Measurements from ENCODE around the gene HDAC4.

DNA sequence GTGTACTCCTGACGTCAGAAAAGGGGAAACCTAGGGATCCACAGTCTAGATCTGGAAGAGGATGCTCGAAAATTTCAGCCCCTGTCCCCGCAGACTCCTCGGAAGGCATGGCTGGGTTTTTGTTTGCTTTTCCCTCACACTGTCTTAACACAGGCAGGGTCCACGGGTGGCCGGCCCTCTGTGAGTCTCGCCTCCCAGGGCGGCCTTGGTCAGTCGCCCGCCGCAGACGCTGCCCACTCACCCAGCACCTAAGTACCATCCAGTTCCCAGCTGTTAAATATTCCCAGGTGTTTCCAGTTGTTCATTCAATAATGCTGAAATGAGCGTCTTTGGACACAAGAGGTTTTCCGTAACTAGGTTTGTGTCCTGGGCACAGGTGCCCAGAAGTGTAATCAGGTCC lies 359.8 kb downstream of the HDAC4 start:
- TF ChIP-seq POLR2A (IDR thresholded peaks at IDR 0.05) = no peak
- TF ChIP-seq, protein P1, sequence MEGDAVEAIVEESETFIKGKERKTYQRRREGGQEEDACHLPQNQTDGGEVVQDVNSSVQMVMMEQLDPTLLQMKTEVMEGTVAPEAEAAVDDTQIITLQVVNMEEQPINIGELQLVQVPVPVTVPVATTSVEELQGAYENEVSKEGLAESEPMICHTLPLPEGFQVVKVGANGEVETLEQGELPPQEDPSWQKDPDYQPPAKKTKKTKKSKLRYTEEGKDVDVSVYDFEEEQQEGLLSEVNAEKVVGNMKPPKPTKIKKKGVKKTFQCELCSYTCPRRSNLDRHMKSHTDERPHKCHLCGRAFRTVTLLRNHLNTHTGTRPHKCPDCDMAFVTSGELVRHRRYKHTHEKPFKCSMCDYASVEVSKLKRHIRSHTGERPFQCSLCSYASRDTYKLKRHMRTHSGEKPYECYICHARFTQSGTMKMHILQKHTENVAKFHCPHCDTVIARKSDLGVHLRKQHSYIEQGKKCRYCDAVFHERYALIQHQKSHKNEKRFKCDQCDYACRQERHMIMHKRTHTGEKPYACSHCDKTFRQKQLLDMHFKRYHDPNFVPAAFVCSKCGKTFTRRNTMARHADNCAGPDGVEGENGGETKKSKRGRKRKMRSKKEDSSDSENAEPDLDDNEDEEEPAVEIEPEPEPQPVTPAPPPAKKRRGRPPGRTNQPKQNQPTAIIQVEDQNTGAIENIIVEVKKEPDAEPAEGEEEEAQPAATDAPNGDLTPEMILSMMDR (IDR thresholded peaks at IDR 0.05) = no peak
